HepG2 (cell line): Measurements from ENCODE around the gene ESYT2.
"Not testable (repeated sequence)": the region's sequence is repeated elsewhere in the genome, so short reads cannot be mapped to it uniquely, and the experiment has no call there.

ENCODE experiments used
- ATF1 ChIP-seq: IDR thresholded peaks from 2 replicates; pipeline ENCODE4 v1.6.1; 2016; ENCODE audit warnings: mild to moderate bottlenecking, control low read depth
- CBFB ChIP-seq: sonication (generic); formaldehyde crosslinking; IDR thresholded peaks from 2 replicates; pipeline ENCODE4 v1.4.0; 2020; ENCODE audit warnings: missing genetic modification reagents
- CEBPB ChIP-seq: IDR thresholded peaks from 2 replicates; pipeline ENCODE4 v1.6.1; 2011; ENCODE audit warnings: low read depth, low read length, improper control_type of control experiment, borderline replicate concordance
- POLR2A ChIP-seq, 2 experiments: IDR thresholded peaks; 2 replicates each; pipeline ENCODE4 v1.6.1; 2011; ENCODE audit warnings: low read depth in 2 of 2, low read length in 2 of 2, mild to moderate bottlenecking in 1 of 2, moderate library complexity in 1 of 2; ENCODE audit not compliant: insufficient read depth in 1 of 2
- POLR2AphosphoS5 ChIP-seq: IDR thresholded peaks from 2 replicates; pipeline ENCODE4 v1.6.1; 2012; ENCODE audit warnings: low read depth, low read length
- SIN3B ChIP-seq: fragments of 150-350 bp; IDR thresholded peaks from 2 replicates; pipeline ENCODE4 v1.6.1; 2014; ENCODE audit warnings: low read length
- STAT6 ChIP-seq: sonication (generic); formaldehyde crosslinking; IDR thresholded peaks from 2 replicates; pipeline ENCODE4 v1.4.0; 2020; ENCODE audit warnings: missing genetic modification reagents, mild to moderate bottlenecking, borderline replicate concordance
- TBP ChIP-seq: sonication (generic); formaldehyde crosslinking; IDR thresholded peaks from 2 replicates; pipeline ENCODE4 v1.5.0; 2020; ENCODE audit warnings: missing genetic modification reagents
- ZNF431 ChIP-seq: sonication (generic); formaldehyde crosslinking; IDR thresholded peaks from 2 replicates; pipeline ENCODE4 v1.9.0; 2022; ENCODE audit warnings: missing genetic modification reagents, low read depth, mild to moderate bottlenecking, borderline replicate concordance
- ZNF550 ChIP-seq: sonication (generic); formaldehyde crosslinking; IDR thresholded peaks from 2 replicates; pipeline ENCODE4 v1.4.0; 2020; ENCODE audit warnings: mild to moderate bottlenecking, missing genetic modification reagents, borderline replicate concordance
- ZNF747 ChIP-seq: sonication (generic); formaldehyde crosslinking; IDR thresholded peaks from 2 replicates; pipeline ENCODE4 v1.8.1; 2023; ENCODE audit warnings: missing genetic modification reagents, mild to moderate bottlenecking, borderline replicate concordance
- ZNF83 ChIP-seq: sonication (generic); formaldehyde crosslinking; IDR thresholded peaks from 2 replicates; pipeline ENCODE4 v1.4.0; 2020; ENCODE audit warnings: missing genetic modification reagents, mild to moderate bottlenecking, borderline replicate concordance

DNA sequence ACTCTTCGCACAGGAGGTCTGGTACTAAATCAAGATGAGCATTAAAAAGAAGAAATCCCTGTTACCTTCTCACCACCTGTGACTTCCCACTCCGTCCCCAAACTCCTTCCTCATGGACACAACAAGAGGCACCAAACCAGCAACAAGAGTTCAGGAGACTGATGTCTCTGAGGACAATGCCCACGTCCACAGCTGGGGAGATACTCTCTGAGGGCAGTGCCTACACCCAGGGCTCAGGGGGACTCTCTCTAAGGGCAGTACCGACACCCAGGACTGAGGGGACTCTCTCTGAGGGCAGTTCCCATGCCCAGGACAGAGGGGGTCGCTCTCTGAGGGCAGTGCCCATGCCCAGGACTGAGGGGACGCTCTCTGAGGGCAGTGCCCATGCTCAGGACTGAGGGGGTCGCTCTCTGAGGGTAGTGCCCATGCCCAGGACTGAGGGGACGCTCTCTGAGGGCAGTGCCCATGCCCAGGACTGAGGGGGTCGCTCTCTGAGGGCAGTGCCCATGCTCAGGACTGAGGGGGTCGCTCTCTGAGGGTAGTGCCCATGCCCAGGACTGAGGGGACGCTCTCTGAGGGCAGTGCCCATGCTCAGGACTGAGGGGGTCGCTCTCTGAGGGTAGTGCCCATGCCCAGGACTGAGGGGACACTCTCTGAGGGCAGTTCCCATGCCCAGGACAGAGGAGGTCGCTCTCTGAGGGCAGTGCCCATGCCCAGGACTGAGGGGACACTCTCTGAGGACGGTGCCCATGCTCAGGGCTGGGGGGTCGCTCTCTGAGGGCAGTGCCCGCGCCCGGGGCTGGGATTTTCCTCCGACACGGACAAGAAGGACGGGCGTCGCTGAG is 125.4 kb downstream of the ESYT2 start:
- not testable (repeated sequence) for TF ChIP-seq SIN3B; ZNF747 (CRISPR knock-in tag); POLR2AphosphoS5; ZNF83 (CRISPR knock-in tag); ZNF431 (CRISPR knock-in tag); STAT6 (CRISPR knock-in tag); TBP (CRISPR knock-in tag); ZNF550 (CRISPR knock-in tag); CEBPB; POLR2A (IDR thresholded peaks at IDR 0.05; ENCODE audit: insufficient read depth in 1 of 2, low read depth in 2 of 2, low read length in 2 of 2); CBFB (CRISPR knock-in tag); ATF1 (CRISPR knock-in tag)
